GM21529 (cell line): ENCODE data around the gene EMCN.
A peak's percentile ranks its signal among the peaks of the same experiment; 100 is the strongest.
"Not testable (repeated sequence)": the region's sequence is repeated elsewhere in the genome, so short reads cannot be mapped to it uniquely, and the experiment has no call there.

Source experiments
- ATAC-seq: cut with Tn5 transposase; IDR thresholded peaks from one replicate; pipeline ENCODE4 v1.9.1; 2021; ENCODE audit not compliant: unreplicated experiment

Gene EMCN

GRCh38 chr4:100386270-100386669, 131.6 kb downstream of the EMCN start:
- no peak for ATAC-seq

- not testable (repeated sequence) for ATAC-seq
Measured at GRCh38 chr4:100380401-100380800, 137.4 kb downstream of the EMCN start.

GRCh38 chr4:100379583-100380105, 138.2 kb downstream of the EMCN start:
- no peak for ATAC-seq

- ATAC-seq = no peak
Measured at GRCh38 chr4:100372432-100372831, 145.4 kb downstream of the EMCN start.

- ATAC-seq = no peak
Measured at GRCh38 chr4:100369871-100370270, 148.0 kb downstream of the EMCN start.

- no peak for ATAC-seq
Measured at GRCh38 chr4:100367451-100367850, 150.4 kb downstream of the EMCN start.

GRCh38 chr4:100366213-100366612, 151.6 kb downstream of the EMCN start:
- peak; percentile 61 for ATAC-seq

- ATAC-seq = no peak
Measured at GRCh38 chr4:100362366-100362765, 155.5 kb downstream of the EMCN start.

- ATAC-seq = no peak
Measured at GRCh38 chr4:100361336-100361735, 156.5 kb downstream of the EMCN start.

GRCh38 chr4:100360211-100360610, 157.6 kb downstream of the EMCN start:
- ATAC-seq = no peak

GRCh38 chr4:100359441-100359840, 158.4 kb downstream of the EMCN start:
- ATAC-seq = no peak

- ATAC-seq = no peak
Measured at GRCh38 chr4:100357542-100357941, 160.3 kb downstream of the EMCN start.

GRCh38 chr4:100356172-100356571, 161.7 kb downstream of the EMCN start:
- ATAC-seq = no peak

GRCh38 chr4:100352352-100352751, 165.5 kb downstream of the EMCN start:
- not testable (repeated sequence) for ATAC-seq

GRCh38 chr4:100348473-100348872, 169.3 kb downstream of the EMCN start:
- ATAC-seq = no peak

GRCh38 chr4:100347241-100347640, 170.6 kb downstream of the EMCN start:
- no peak for ATAC-seq

- no peak for ATAC-seq
Measured at GRCh38 chr4:100345585-100345984, 172.2 kb downstream of the EMCN start.
